ENCODE measurements around the gene WBP2NL. TPM values are rescaled to one million over a fixed set of nuclear protein-coding genes. Genes with fewer than 3 reads are reported as not detected.

Gene WBP2NL
- total and polyA plus RNA-seq, 2 of the 8 experiments (the other 6 are each of a cell fraction or from before 2014, with no cell fraction given): not detected

GRCh38 chr22:42001706-42002105 lies 3.1 kb downstream of the WBP2NL start:
- Histone ChIP-seq H3K4me3 (ENCODE audit: extremely low read depth in 1 of 4, insufficient read depth in 2 of 4, low read depth in 3 of 4, low read length in 4 of 4) (no peak overlapping the region), H2BK20ac (ENCODE audit: low read length) (no peak overlapping the region), H3K27me3 (replicated peaks in 1 of 4; ENCODE audit: control insufficient read depth in 3 of 4, extremely low read depth in 1 of 4, insufficient read depth in 3 of 4, low read length in 3 of 4) (no peaks in the 10 kb centered on the region; a peak in 1 of 7 replicates), H3K9me3 (ENCODE audit: insufficient read depth in 2 of 2, low read depth in 1 of 2, low read length in 1 of 2) (peaks cover 0 to 4% of the 10 kb centered on the region in 2 experiments; a peak in 1 of 4 replicates), H3K27ac (ENCODE audit: low read depth, low read length) (no peak overlapping the region), H2BK120ac (replicated peaks; ENCODE audit: low read depth, low read length) (no peak overlapping the region), H3K18ac (ENCODE audit: extremely low read depth, low read length) (no peak overlapping the region), H3K79me1 (ENCODE audit: low read depth, low read length) (no peaks in the 10 kb centered on the region), H2AK5ac (ENCODE audit: low read depth, low read length) (no peak overlapping the region), H3K36me3 (ENCODE audit: control insufficient read depth in 2 of 4, insufficient read depth in 4 of 4, low read length in 3 of 4) (no peaks in the 10 kb centered on the region), H3K4me2 (ENCODE audit: insufficient read depth in 1 of 2, low read depth in 2 of 2, low read length in 2 of 2) (no peak overlapping the region), H2AFZ (ENCODE audit: low read length) (no peak overlapping the region), H4K5ac (ENCODE audit: insufficient read length, low read depth, low read length) (no peak overlapping the region), H3K56ac (replicated peaks; ENCODE audit: insufficient read length, low read depth, low read length) (no peak overlapping the region), H3K4me1 (replicated peaks in 1 of 4; ENCODE audit: control insufficient read depth in 3 of 4, insufficient read depth in 4 of 4, low read length in 3 of 4) (0 out of 7 replicates have a peak, but pooled peaks cover 0 to 2% (median 0%) of the 10 kb centered on the region in 4 experiments), H3K9ac (replicated peaks in 1 of 4; ENCODE audit: extremely low read depth in 1 of 4, low read depth in 3 of 4, low read length in 3 of 4) (no peak overlapping the region), H2BK15ac (ENCODE audit: low read length) (no peak overlapping the region), H2BK5ac (ENCODE audit: low read depth, low read length) (no peak overlapping the region), H3K79me2 (ENCODE audit: control insufficient read depth in 1 of 2, insufficient read depth in 2 of 2, low read length in 2 of 2) (no peaks in the 10 kb centered on the region), H3K14ac (ENCODE audit: insufficient read length) (no peak overlapping the region), H2BK12ac (ENCODE audit: low read depth, low read length) (no peak overlapping the region), H3K4ac (replicated peaks; ENCODE audit: insufficient read length, low read depth, low read length) (no peak overlapping the region), H4K91ac (replicated peaks; ENCODE audit: insufficient read length, low read length) (no peak overlapping the region), H3K23me2 (ENCODE audit: low read depth, low read length) (no peaks in the 10 kb centered on the region), H4K8ac (ENCODE audit: extremely low read depth, insufficient read depth, low read length) (no peak overlapping the region), H4K20me1 (replicated peaks in 1 of 2; ENCODE audit: control insufficient read depth in 1 of 2, insufficient read depth in 2 of 2, low read length in 2 of 2) (no peaks in the 10 kb centered on the region), H3K23ac (ENCODE audit: insufficient read length) (no peak overlapping the region)
- POLR2A ChIA-PET (ENCODE audit: partially characterized antibody): no interaction called here
- 92% methylated on average over 12 of the region's 12 CpGs; no CpG with 5 or more reads in 1 of the 2 experiments for WGBS, 2 experiments (ENCODE audit: extremely low coverage in 1 of 2, insufficient coverage in 1 of 2, insufficient read length in 1 of 2, insufficient replicate concordance in 2 of 2, low coverage in 1 of 2, low lambda C conversion rate in 2 of 2, missing lambda C conversion rate in 1 of 2)
- DNase-seq (ENCODE audit: low read depth in 1 of 2, low spot score in 2 of 2): no peak
- CTCF ChIA-PET (ENCODE audit: partially characterized antibody): interaction anchor here (1.0 to 1.6 kb wide), 2 partner anchors 88 to 108 kb away, joined by 4 to 5 read pairs; no protein-coding TSS in a partner anchor
- no peak for FAIRE-seq
- TF ChIP-seq CEBPB (IDR thresholded peaks at IDR 0.05; ENCODE audit: low read depth, low read length) (no peak), FOSL1 (IDR thresholded peaks at IDR 0.05; ENCODE audit: insufficient read depth, low read depth, low read length) (no peak), BCL11A (IDR thresholded peaks at IDR 0.05; ENCODE audit: low read depth in 2 of 2, low read length in 2 of 2) (no peak), GABPA (IDR thresholded peaks at IDR 0.05; ENCODE audit: borderline replicate concordance, insufficient read depth, low read length) (no peak), CBX5 (IDR thresholded peaks at IDR 0.05; ENCODE audit: low read depth, low read length) (no peak), KDM5A (IDR thresholded peaks at IDR 0.05; ENCODE audit: low read length) (no peak), EP300 (IDR thresholded peaks at IDR 0.05; ENCODE audit: borderline replicate concordance in 1 of 2, low read depth in 2 of 2, low read length in 2 of 2) (no peak), NRF1 (IDR thresholded peaks at IDR 0.05; ENCODE audit: low read depth, low read length) (no peak), SP4 (IDR thresholded peaks at IDR 0.05; ENCODE audit: low read length) (no peak), GTF2F1 (IDR thresholded peaks at IDR 0.05; ENCODE audit: borderline replicate concordance, low read depth, low read length) (no peak), JUND (IDR thresholded peaks at IDR 0.05; ENCODE audit: low read length) (no peak), CTCF (IDR thresholded peaks at IDR 0.05; ENCODE audit: control extremely low read depth in 1 of 3, insufficient read depth in 1 of 3, low read depth in 1 of 3, low read length in 3 of 3) (no peak)

Data from H1 (cell line).